ENCODE results near the gene PRKAR2B.
"Not testable (repeated sequence)": the region's sequence is repeated elsewhere in the genome, so short reads cannot be mapped to it uniquely, and the experiment has no call there.

GRCh38 chr7:107099154-107099553, 54.6 kb downstream of the PRKAR2B start:
- TF ChIP-seq CTCF, POLR2A (IDR thresholded peaks at IDR 0.05): not testable (repeated sequence)

All from transverse colon (tissue), 3 donors.